SK-N-MC (cell line): ENCODE measurements around the gene ABLIM1.

Experiments
- EZH2 ChIP-seq: fragments of 200-600 bp; sonication (generic); IDR thresholded peaks from one replicate; pipeline ENCODE4 v1.6.1; 2017; ENCODE audit warnings: antibody characterized with exemption
- FOXP2 ChIP-seq: optimal IDR thresholded peaks from 2 replicates; pipeline ENCODE3; 2011; ENCODE audit warnings: mild to moderate bottlenecking, moderate library complexity; ENCODE audit not compliant: insufficient read depth; ENCODE audit errors: extremely low read length, control extremely low read depth
- POLR2AphosphoS5 ChIP-seq: IDR thresholded peaks from 2 replicates; pipeline ENCODE4 v1.6.1; 2012; ENCODE audit warnings: mild to moderate bottlenecking, low read depth, low read length, borderline replicate concordance

DNA sequence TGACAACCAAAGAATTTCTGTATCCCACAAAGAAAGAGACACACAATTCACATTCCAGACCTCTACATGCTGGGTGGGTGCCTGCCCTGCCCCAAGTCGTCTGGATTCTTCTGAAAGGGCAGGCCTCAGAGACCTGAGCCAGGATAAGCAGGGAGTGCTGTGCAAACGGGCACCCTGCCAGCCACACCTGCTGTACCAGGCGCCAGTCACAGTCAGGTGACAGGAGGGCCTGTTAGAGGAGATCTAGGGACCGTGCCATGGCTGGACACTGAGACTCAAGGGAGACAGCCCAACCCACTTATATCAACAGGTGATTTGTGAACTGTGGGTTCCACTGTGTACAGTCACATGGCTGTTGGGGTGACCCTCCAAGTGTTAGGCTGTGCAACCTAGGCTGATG lies 150.6 kb downstream of the ABLIM1 start:
- TF ChIP-seq EZH2 (no peak), POLR2AphosphoS5 (no peak), FOXP2 (no peak)
